CD4-positive, alpha-beta T cell treated with Interleukin-6 for 4 hours (primary cell): ENCODE measurements around the gene HOMER1.

ENCODE experiments used
- DNase-seq: peaks from one replicate; pipeline ENCODE4 v3.0.0-alpha.2; 2020; ENCODE audit warnings: mixed read lengths

HOMER1 gene, protein sequence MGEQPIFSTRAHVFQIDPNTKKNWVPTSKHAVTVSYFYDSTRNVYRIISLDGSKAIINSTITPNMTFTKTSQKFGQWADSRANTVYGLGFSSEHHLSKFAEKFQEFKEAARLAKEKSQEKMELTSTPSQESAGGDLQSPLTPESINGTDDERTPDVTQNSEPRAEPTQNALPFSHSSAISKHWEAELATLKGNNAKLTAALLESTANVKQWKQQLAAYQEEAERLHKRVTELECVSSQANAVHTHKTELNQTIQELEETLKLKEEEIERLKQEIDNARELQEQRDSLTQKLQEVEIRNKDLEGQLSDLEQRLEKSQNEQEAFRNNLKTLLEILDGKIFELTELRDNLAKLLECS

DNA sequence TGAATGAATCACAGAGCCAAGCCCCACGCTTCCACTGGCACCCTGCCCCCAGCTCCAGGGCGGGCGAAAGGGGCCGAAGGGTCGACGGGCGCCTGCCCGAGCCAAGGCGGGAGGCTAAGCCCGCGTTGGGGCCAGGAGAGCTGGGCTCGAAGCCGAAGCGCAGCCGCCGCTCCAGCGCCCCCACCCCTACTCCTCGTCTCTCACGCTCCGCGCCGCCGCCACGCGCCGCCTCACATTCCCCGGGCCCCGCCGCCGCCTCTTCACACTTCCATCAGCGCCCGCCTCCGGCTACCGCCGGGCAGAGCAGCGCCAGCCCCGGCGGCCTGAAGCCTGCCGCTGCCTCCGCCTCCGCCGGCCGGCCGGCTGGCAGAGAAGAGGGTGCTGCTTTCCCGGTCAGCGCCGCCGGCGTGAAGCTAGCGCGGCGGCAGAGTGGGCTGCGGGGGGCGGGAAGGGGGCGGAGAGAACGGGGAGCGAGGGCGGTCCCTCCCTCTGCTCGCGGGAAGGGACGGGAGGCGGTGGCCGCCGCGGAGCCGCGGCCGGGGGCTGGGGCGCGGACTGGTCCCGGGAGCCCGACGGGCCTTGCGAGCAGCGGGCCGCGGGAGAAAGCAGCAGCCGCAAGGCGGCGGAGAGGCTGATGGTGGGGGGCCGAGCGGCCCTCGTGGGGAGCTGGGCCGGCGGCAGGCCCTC is at the start of gene HOMER1:
Gene HOMER1 (minus strand): TSS at position 431 of the 687 bp plus-strand sequence. CDS start 1,360 bp downstream, outside the sequence.
- DNase-seq: peak; percentile 78

DNA sequence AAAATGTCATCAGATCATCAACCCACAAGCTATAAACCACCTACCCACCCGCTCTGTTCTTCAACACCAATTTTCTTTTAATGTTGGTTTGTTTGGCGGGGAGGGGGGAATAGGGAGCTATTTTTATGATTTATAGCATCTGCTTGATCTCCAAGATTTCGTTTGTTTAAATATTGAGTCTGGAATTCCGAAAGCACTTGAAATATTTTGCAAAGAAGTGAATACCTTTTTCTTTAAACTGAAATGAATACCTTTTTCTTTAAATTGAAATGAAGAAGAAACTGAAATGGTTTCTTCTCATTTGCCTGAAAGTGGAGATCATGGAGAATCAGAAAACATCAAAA is 49.3 kb upstream of the HOMER1 start:
- DNase-seq: no peak

DNA sequence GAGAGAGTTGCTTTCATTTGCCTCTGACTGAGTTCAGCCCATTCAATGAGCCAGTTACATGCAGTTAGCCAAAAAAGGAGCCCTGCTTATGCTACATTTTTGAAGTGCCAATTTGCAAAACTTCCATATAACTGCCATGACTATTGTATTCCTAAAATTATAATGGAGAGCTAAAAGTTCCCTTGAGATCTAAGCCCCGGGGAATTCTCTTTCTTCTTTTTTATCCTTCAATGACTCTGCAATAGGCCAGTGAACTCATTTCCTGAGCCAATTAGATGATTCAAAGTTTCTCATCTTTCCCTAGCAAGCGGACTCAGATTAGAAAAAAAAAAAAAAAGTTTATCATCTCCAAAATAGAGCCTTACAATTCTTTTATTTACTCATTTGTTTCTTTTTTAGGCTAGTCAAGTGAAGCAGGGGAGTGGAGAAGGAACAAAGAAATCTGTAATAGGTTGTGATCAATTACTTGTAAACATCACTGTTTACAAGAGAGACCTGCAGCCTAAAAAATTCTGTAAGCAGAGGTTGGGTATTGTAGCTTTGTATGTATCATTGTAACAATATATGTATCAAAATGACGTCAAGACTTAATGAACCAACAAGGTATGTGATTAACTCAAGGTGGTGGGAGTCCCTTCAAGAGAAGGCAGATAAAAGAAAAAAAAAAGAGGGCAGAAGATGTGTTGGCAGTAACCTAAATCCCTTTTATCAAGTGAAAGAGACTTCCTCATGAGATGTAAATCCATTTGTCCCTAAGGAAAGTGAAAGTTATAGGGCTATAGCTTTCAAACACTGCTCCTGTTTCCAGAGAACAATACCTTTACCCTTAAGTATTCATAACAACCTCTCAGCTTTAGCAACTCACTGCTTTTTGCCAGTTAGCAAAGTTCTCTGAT is 48.7 kb upstream of the HOMER1 start:
- DNase-seq: no peak

DNA sequence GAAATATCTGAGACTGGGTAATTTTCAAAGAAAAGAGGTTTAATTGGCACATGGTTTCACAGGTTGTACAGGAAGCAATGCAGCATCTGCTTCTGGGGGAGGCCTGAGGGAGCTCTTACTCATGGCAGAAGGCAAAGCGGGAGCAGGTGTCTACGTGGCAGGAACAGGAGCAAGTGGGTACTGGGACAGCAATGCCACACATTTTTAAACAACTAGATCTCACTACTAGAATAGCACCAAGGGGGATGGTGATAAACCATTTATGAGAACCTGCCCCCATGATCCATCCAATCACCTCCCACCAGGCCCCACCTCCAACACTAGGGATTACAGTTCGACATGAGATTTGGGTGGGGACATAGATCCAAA is 47.6 kb upstream of the HOMER1 start:
- DNase-seq: no peak

DNA sequence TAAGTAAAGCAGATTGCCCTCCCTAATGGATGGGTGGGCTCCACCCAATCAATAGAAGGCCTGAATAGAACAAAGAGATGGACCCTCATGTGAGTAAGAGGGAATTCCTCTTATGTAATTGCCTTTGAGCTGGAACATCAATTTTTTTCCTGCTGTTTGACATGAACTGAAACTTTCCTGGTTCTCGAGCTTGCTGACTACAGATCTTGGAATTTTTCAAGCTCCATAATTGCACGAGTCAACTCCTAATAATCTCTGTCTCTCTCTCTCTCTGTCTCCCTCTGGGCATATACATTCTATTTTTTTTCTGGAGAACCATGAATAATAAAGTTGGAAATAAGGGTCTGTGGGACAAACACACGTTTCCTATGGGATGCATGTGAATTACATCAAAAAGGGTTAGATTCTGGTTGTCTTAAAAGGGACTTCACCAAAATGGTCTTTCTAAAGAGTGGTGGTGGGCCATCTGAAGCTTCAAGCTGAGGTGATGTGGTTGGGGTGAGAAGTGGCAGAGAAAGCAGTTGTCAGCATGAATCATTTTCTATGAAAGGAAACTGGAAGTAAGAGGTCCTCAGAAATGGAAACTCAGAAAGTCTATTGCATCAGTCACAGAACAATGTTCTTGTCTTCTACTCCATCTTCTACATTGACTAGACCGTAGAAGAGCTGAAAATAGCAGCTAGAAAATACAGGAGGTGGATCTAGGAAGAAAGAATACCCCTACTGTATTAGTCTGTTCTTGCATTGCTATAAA is 47.0 kb upstream of the HOMER1 start:
- no peak for DNase-seq

DNA sequence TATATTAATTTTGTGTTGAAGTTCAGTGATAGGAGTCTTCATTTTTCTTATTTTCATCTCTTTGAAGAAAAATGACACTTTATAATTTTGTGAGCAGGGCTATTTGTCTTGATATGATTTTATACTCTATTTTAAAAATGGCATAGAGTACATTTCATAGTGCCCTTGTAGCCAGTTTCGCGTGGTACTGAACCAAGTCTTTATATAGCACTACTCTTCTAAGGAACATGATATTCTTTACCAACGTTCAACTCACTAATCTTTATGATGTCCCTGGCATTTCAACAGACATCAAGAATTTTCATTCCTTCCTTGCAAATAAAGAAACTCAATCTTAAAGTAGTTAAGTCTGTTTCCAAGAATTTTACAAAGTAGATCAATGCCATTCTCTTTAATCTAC is 41.5 kb upstream of the HOMER1 start:
- DNase-seq: no peak

DNA sequence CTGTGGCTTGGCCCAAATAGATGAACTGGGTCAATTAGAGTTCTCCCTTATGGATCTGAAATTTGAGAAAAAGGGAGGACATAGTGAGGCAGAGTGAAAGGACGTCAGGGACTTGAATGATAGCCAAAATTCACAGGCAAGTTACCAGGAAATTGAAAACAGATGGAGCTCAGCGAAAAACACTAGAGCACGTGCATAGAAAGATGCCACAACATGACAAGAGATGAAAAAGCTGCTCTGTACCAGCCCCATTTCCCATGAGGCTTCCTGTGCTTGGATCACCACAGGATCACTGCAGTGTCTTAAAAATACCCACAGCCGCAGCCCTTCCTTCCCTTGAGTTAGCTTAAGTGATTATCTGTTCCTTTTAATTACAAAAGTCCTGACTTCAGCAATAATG is 39.0 kb upstream of the HOMER1 start:
- DNase-seq: peak; percentile 15

DNA sequence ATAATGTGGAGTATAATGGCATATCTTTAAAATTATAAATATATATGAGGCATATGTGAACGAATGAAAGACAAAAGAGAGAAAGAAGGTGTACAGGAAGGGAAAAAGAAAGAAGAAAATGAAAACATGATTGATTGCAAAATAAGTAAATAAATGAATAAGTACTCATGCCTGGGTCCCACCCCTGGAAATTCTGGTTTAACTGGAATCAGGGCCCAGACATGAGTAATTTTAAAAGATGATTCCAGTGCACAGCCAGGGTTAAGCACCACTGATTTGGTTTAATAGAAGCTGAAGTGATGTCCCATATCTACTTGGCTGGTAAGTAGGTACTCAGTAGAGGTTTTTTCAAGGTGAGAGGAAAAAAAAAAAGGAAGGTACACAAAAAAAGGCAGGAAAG is 34.0 kb upstream of the HOMER1 start:
- no peak for DNase-seq

DNA sequence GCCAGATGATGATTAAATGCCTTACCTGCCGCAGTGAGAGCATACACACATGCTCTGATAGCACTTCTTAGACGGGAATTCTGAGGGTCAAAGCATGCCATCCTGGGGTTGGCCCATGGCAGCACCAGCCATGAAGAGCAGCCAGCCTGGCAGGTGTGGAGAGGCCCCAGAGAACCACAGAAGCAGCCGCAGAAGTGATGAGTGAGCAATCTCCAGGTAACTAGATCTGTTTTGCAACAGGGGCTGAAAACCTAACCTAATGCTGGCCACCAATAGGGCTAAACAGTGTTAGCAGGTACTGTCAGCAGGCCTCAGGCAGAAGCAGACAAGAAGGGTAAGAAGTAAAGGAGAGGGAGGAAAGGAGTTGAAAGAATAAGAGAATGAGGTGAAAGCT is 33.5 kb upstream of the HOMER1 start:
- no peak for DNase-seq

DNA sequence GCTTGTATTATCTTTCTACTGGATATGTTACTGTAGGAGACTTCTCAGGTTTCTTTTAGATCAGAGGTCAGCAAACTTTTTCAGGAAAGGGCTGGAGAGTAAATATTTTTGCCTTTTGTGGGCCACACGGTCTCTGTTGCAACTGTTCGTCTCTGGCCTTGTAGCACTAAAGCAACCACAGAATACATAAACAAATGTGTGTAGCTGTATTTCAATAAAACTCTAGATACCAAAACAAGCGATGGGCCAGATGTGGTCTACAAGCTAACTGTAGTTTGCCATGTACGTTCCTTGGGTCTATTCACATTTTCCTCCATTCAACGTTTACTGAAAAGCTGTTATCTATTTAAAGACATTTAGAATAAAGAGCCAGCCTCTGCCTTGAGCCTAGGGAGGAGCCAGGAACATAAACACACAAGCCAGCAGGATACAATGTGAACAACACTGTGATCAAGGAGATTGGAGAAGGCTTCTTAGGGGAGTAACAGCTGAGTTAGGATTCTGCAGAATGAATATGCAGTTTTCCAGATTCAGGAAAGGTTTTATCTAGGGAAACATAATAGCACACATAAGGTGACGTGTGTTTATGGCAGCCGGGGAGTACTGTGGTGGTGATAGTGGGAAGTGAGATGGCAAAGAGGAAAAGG is 33.0 kb upstream of the HOMER1 start:
- no peak for DNase-seq

DNA sequence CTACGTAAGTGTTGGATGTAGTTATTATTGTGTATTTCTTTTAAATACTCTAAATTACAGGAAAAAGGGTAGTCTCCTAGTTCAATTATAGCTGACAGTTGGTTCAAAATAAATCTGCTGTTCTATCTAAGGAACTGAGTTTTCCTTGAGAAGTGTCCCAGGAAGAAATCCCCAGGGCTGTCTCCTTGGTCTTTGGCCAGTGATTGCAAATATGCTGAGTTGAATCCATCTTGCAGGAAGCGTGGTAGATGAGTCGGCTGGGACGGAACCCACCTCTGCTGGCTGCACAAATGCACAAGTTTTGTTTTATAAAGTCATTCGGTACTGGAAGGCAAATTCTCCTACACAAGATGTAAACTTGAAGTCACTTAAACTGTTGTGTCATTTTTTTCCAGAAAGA is 30.2 kb upstream of the HOMER1 start:
- no peak for DNase-seq

DNA sequence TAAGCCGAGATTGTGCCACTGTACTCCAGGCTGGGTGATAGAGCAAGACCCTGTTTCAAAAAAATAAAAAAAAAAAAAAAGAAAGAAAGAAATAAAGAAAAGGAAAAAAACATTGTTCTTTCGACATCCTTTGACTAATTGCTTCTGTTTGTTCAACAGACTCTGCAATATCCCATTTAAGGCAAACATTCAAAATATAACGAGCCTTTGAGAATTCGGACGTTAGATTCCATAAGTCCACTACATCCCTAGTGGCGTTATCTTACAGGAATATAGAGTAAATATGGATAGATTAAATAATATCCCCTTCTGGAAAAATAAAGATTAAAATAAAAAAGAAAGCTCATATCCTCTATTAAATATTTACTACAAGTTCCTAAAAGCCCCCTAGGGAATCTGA is 27.0 kb upstream of the HOMER1 start:
- DNase-seq: no peak

DNA sequence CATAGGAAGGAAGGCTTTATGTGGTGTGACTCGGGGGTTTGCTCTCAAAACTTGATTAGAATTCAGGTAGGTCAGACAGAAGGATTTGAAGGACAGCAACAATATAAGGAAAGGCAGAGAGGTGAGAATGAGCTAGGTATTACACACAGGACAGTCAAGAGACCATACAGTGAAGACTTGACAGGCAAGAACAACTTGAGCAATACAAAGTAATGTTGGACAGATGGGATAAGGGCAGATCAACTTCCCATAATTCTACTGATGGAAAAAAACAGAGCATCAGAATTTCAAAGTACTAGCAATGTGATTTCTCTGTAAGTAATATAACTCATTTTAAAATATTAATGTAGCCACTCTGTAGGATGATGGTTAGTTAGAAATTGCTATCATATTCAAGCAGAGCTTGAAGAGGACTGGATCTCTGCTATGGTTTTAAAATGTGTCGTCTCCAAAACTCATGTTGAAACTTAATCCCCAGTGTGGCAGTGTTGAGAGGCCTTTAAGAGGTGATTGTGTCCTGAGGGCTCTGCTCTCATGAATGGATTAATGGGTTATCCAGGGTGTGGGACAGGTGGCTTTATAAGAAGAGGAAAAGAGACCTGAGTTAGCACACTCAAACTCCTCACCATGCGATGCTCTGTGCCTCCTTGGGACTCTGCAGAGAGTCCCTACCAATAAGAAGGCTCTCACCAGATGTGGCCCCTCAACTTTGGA is 22.4 kb upstream of the HOMER1 start:
- DNase-seq: no peak

DNA sequence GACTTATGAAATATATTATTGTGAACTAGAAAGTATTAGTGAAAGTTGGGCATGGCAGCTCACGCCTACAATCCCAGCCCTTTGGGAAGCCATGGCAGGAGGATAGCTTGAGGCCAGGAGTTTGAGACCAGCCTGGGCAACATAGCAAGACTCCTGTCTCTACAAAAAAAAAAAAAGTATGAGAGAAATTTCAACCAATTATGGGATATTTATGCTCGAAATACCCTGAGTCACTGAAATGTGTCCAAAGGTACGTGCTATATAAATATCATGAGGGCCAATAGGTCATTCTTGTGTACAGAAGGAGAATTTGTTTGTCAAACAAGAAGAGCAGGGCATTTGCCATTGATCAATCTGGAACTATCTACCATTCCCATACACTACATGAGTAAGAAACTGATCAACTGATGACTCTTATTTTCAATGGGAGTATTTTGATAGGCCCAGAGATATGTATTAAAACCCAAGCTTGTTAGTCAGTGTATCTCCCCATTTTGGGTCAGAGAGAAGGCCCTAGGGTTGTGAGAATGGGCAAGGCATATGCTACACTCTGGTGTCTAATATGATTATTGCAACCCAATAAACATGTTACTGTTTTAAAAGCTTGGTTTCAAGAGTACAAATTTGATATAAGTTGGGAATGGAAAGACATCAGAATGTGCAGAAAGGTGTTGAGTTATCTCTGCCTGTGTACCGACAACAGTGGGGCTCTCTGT is 21.7 kb upstream of the HOMER1 start:
- DNase-seq: no peak

DNA sequence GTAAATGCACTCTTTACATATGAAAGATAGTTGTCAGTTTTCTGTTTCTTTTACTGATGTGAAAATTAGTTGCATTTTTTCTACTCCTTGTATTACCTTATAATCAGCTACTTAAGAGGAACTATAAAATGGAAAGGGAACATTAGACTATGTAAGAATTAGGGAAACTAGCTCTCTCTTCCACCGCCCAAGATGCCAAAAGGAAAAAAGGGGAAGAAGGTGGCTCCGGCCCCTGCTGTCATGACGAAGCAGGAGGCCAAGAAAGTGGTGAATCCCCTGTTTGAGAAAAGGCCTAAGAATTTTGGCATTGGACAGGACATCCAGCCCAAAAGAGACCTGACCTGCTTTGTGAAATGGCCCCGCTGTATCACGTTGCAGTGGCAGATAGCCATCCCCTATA is 15.2 kb upstream of the HOMER1 start:
- no peak for DNase-seq

DNA sequence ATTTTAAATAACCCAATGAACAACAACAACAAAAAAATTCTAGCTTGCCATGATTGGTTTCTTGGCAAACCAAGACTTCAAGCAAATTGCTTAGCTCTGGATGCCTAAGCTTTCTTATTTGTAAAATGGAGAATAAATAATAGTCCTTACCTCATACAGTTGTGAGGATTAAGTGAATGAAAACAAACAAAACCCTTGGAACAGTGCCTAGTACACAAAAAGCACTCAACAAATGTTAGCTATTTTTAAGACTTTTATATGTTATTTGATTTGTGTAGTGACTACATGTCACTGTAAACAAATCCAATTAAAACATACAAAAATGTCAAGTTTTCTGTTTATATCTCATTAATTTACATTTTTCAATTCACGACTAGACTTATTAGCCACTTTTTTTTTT is 13.5 kb upstream of the HOMER1 start:
- no peak for DNase-seq

DNA sequence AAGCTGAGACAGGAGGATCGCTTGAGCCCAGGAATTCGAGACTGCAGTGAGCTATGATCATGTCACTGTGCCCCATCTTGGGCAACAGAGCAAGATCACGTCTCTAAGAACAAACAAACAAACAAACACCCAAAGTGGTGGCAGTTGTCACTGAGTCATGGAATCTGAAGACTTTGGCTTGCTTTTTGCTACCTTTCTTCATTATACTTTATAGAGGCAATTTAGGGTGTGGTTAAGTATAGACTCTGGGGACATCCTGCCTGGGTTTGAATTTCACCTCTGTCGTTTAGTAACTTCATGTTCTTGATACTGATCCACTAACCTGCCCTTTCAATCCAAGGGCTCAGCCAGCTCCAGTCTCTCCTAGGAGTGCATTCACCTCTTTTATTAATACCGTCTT is 13.0 kb upstream of the HOMER1 start:
- DNase-seq: no peak

DNA sequence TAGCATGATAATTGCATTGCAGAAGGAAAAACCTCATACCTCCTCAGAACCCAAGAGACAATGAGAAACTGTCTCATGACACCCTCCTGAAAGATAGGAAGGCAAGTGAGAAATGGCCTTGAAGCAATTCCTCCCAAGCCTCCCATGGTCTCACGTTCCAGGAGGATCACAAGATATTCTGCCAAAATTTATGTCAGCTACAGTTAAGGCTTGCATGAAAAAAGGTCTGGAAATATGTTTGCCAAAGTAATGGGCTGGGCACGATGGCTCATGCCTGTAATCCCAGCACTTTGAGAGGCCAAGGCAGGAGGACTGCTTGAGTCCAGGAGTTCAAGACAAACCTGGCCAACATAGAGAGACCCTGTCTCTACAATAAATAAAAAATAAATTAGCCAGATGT is 12.6 kb upstream of the HOMER1 start:
- no peak for DNase-seq

DNA sequence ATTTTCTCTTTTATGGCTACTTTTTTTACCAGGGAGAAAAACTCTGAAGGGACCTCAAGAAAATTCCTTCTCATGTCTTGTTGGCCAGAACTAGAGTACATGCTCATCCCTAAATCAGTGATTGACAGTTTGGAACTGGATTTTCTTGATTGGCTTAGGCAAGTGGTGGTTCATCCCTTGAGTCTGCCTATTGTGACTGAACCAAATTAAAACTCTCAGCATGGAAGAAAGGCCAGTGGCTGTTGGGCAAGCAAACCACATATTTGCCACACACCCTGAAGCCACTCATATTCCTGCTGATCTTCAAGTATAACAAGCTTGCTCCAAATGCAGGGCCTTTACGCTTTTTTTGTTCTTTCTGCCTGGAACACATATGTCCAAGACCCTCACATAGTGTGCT is 7.2 kb upstream of the HOMER1 start:
- DNase-seq: no peak

DNA sequence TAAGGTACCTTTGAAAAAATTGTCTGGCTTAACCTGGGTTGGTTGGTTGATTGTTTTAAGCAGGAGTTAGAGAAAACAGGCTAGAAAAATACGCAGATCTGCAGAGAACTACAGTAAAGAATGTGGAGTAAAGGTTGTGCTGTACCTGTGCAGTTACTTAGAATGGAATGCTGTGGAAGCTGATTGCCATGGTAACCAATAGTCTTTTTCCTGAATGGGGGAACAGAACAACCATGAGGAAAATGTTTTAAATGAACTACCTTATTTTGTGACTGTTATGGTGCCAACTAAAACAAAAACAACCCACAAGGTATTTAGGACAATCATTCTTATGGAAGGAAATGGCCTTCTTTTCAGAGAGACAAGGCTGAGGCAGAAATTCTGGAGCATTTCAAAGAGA is 4.8 kb upstream of the HOMER1 start:
- DNase-seq: no peak

DNA sequence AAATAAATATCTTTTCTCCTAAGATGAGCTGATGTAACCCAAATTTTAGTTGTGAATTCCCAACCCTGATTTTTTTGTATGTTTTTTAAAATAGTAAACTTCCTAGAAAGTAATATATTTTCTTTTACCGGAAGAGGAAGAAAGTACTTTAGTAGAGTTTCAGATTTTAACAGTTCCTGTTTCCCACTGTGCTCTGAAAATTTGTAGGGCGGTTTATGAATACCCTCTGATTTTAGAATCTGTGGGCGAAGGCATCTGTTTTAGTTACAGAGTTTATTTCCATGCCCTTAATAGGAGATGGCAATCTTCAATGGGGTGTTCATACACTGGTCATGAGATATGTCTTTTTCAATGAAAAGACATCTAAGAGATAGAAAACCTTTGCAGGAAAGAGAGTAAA is 3.7 kb upstream of the HOMER1 start:
- DNase-seq: no peak
